ENCODE data around the gene RAD51AP1. TPM values are rescaled to one million over a fixed set of nuclear protein-coding genes. Genes with fewer than 3 reads are reported as not detected.

RAD51AP1 gene
- total RNA-seq, 2 experiments from 2014 or later, result 48.2 to 52.3 TPM

Other genes with a start within 250 kb of the RAD51AP1 start
- gene TIGAR, start 217.7 kb upstream of the RAD51AP1 start, total RNA-seq, result 10 to 100 TPM; 11.0 to 14.4 TPM
- not detected for gene FGF23, start 159.2 kb upstream of the RAD51AP1 start, total RNA-seq
- gene FGF6, start 93.1 kb upstream of the RAD51AP1 start, total RNA-seq, result not detected
- gene DYRK4, start 23.3 kb downstream of the RAD51AP1 start, total RNA-seq, result 10 to 100 TPM; 29.5 to 33.4 TPM
- 1 to 10 TPM; 2.5 to 2.6 TPM for gene AKAP3, start 110.2 kb downstream of the RAD51AP1 start, total RNA-seq
- 100 to 1,000 TPM; 105 to 120 TPM for gene NDUFA9, start 110.2 kb downstream of the RAD51AP1 start, total RNA-seq
- 1 to 10 TPM in 1 of 2 experiments, under 1 TPM in 1; 0.85 to 1.0 TPM for gene GALNT8, start 181.5 kb downstream of the RAD51AP1 start, total RNA-seq